Measurements from ENCODE around the gene SLC4A2. TPM values are rescaled to one million over a fixed set of nuclear protein-coding genes. Genes with fewer than 3 reads are reported as not detected.
A peak's percentile ranks its signal among the peaks of the same experiment; 100 is the strongest.
"Not testable (repeated sequence)": the region's sequence is repeated elsewhere in the genome, so short reads cannot be mapped to it uniquely, and the experiment has no call there.

SLC4A2 gene
- total RNA-seq, 2 donors from 2014 or later: 76.7 to 169 TPM

DNA sequence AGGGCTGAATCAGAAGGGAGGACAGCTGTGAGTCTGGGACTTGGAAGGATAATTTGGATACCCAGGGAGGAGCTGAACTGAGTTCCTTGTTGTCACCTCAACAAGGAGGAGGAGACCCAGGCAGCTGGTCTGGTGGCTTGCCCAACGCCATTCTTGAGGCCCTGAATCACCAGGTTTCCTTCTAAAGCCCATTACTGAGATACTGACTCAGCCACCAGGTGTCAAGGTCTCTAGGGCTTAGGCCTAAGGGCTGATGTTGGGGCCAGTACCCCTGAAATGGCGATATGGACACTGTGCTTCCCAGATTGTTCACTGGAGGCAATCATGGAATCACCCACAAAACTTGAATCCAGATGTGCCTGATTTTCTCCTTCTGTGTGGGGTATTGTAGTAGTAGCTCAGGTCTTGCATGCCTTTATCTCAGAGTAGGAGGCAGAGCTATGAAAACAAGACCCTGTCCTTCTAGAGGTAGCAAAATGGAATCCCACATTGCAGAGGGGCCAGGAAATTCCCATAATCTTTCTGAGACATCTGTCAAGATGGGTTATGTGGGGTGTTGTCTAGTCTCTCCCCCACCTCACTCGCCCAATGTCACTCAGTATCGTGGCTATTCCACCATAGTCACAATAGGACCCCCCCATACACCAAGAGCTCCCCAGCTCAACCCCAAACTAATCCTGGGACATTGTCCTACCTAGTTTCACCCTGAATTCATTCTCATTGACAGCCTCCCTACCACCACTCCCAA is 33.3 kb upstream of the SLC4A2 start:
- no peaks in the 10 kb centered on the region for H3K27me3 ChIP-seq
- TF ChIP-seq CTCF (IDR thresholded peaks at IDR 0.05): no peak
- H3K9ac ChIP-seq (ENCODE audit: low read depth in 2 of 2, low read length in 2 of 2): no peak overlapping the region
- no peaks in the 10 kb centered on the region for H3K36me3 ChIP-seq
- DNase-seq: no peak
- intact Hi-C loops (cut with DNase I): no loop called here
- H3K4me3 ChIP-seq: no peak overlapping the region
- no peak overlapping the region for H3K27ac ChIP-seq
- no peaks in the 10 kb centered on the region for H3K4me1 ChIP-seq
- H3K9me3 ChIP-seq: no peaks in the 10 kb centered on the region

DNA sequence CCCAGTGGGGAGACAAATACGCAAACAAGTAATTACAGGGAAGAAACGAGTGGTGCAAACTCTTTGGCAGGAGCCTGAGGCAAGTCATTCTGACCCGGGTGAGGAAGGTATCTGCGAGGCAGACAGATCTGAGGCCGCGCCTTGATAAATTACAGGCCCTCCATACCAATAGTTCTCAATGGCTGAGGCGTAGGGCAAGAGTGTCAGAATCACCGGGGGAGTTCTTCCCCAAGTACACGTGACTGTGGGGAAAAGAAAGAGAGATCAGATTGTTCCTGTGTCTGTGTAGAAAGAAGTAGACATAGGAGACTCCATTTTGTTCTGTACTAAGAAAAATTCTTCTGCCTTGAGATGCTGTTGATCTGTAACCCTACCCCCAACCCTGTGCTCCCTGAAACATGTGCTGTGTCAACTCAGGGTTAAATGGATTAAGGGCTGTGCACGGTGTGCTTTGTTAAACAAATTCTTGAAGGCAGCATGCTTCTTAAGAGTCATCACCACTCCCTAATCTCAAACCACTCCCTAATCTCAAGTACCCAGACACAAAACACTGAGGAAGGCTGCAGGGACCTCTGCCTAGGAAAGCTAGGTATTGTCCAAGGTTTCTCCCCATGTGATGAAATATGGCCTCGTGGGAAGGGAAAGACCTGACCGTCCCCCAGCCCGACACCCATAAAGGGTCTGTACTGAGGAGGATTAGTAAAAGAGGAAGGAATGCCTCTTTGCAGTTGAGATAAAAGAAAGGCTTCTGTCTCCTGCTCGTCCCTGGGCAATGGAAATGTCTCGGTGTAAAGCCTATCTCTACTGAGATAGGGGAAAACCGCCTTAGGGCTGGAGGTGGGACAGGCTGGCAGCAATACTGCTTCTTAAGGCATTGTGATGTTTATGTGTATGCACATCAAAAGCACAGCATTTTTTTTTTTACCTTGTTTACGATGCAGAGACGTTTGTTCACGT is 32.3 kb upstream of the SLC4A2 start:
- intact Hi-C loops (cut with DNase I); H3K4me3 ChIP-seq; DNase-seq: not testable (repeated sequence)

GRCh38 chr7:151027728-151028130 is 31.7 kb upstream of the SLC4A2 start:
- Histone ChIP-seq H3K27ac (peak overlapping the region; percentile 57), H3K4me3 (peak overlapping the region; percentile 86), H3K9ac (ENCODE audit: low read depth in 2 of 2, low read length in 2 of 2) (peak overlapping the region in 1 of 2 donors; percentile 37)
- H3K36me3 ChIP-seq; intact Hi-C loops (cut with DNase I); DNase-seq; H3K4me1 ChIP-seq; H3K9me3 ChIP-seq; H3K27me3 ChIP-seq: not testable (repeated sequence)

More for the DNA sequence above, 32.3 kb upstream of the SLC4A2 start:
- not testable (repeated sequence) for H3K4me1 ChIP-seq; H3K9ac ChIP-seq (ENCODE audit: low read depth in 2 of 2, low read length in 2 of 2); H3K27me3 ChIP-seq; H3K27ac ChIP-seq; H3K36me3 ChIP-seq; H3K9me3 ChIP-seq

DNA sequence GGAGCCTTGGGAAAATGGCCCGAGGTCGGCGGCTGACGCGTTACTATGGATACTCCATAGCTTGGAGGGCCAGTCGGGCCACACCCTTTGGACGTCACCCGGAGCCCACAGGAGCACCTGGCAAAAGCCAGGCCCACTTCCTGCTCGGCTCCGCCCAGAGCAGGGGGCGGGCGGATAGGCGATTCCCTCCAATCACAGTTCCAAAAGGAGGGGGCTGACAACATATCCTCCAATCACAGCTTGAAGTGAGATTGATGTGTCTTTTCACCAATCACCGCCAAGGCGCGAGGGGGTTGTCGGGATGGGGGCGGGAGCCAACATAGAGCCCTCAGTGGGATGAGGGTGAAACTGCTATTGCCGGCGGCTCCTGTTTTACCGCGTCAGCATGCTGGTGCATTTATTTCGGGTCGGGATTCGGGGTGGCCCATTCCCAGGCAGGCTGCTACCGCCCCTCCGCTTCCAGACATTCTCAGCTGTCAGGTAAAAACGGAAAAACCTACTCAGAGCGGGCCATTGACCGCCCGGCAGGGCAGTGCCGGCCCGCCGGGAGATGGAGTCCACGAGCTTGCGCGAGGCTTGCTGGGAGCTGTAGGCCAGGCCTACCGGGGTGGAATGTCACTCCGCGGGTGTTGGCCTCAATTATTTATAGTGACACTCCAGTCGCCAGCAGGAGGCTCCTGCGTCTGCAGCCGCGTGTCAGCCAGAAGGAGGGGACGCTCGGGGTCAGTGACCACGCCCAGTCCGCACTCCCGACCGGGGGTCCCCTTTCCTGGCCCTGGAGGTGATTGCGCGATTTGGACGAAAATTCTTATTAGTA is 31.1 kb upstream of the SLC4A2 start, which contains the start of gene ABCB8:
Gene ABCB8, plus strand, starts transcription at position 320 of the 817 bp plus-strand sequence. Its CDS starts 66 bp downstream, at position 386.
- Histone ChIP-seq H3K4me1 (no peaks in the 10 kb centered on the region), H3K27me3 (no peaks in the 10 kb centered on the region), H3K9me3 (no peaks in the 10 kb centered on the region), H3K27ac (peak within 1 kb of the TSS; percentile 84), H3K9ac (ENCODE audit: low read depth in 2 of 2, low read length in 2 of 2) (peak within 1 kb of the TSS; percentile 37 to 78), H3K36me3 (no peaks in the 10 kb centered on the region), H3K4me3 (peak within 1 kb of the TSS; percentile 86)
- intact Hi-C loops (cut with DNase I): no loop called here
- peak; percentile 100 for DNase-seq
- peak; percentile 45 for TF ChIP-seq CTCF (IDR thresholded peaks at IDR 0.05)

GRCh38 chr7:151028948-151029501 is 30.4 kb upstream of the SLC4A2 start:
- no peaks in the 10 kb centered on the region for H3K9me3 ChIP-seq
- H3K27ac ChIP-seq: peak overlapping the region; percentile 84
- no peaks in the 10 kb centered on the region for H3K27me3 ChIP-seq
- H3K4me1 ChIP-seq: no peaks in the 10 kb centered on the region
- intact Hi-C loops (cut with DNase I): no loop called here
- H3K9ac ChIP-seq (ENCODE audit: low read depth in 2 of 2, low read length in 2 of 2): peak overlapping the region in 1 of 2 donors; percentile 78
- no peak for DNase-seq
- no peak for TF ChIP-seq CTCF (IDR thresholded peaks at IDR 0.05)
- H3K4me3 ChIP-seq: peak overlapping the region; percentile 86
- no peaks in the 10 kb centered on the region for H3K36me3 ChIP-seq
